ENCODE measurements around the gene RPS6KA2. TPM values are rescaled to one million over a fixed set of nuclear protein-coding genes. Genes with fewer than 3 reads are reported as not detected.

RPS6KA2 gene
- total RNA-seq, 2 donors from 2014 or later, result 59.5 to 75.4 TPM

DNA sequence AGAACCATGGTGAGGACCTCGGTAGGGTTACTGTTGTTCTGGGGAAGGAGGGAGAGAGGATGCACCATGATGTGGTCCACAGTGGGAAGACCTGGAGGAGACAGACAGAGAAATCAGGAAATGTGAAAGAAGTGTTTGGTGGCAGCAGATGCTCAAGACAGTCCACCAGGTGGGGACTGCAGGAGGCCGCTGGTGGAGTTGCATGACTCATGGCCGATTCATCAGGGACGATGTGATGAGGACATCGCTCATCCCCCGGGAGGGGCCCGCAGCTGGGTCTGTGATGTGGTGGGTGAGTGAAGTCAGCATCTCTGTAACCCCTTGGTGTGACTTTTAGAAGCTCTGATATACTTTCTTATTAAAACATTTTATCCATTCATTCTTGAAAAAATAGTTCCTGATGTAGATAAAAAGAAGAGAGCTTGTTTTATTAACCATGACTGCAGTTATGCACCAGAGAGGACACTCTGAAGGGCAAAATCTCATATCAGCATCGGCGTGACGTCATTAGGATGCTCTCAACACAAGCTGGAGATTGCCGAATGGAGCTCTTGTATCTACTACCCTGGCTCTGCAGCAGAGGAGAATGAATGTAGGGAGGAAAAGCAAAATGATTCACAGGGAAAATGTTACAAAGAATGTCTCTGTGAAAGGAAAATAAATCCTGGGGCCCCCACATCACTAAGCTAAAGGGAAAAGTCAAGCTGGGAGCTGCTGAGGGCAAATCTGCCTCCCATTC, 111.8 kb downstream of the RPS6KA2 start:
- Histone ChIP-seq H3K4me1 (ENCODE audit: control insufficient read depth in 1 of 2, low read depth in 2 of 2) (no peaks in the 10 kb centered on the region), H3K4me3 (no peak overlapping the region), H3K36me3 (no peaks in the 10 kb centered on the region), H3K27ac (no peak overlapping the region), H3K27me3 (replicated peaks; ENCODE audit: insufficient read depth) (no peaks in the 10 kb centered on the region), H3K9me3 (no peaks in the 10 kb centered on the region)
- no peak for TF ChIP-seq CTCF (IDR thresholded peaks at IDR 0.05)
- DNase-seq (ENCODE audit: low spot score), result no peak
- no peak for ATAC-seq (ENCODE audit: insufficient number of reproducible peaks, low FRiP score, low read depth)

DNA sequence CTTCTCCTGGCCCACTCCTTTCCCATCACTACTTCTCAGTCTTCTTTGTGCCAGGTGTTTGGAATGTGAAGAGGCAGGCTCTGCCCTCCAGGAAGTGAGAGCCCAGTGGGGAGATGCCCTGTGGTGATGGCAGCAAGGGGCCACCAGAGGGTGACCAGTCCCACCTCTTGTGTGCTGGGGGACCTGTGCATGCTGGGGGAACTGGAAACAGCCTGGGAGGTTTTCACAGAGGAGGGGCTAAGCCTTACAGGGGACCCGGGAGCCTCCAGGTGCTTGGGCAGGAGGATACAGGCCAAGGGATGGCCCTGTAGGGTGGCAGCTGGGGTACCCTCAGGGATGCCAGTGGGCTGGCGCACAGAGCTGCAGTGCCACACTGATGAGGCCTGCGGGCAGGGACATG, 112.9 kb downstream of the RPS6KA2 start:
- Histone ChIP-seq H3K4me1 (ENCODE audit: control insufficient read depth in 1 of 2, low read depth in 2 of 2) (no peaks in the 10 kb centered on the region), H3K27ac (no peak overlapping the region), H3K4me3 (no peak overlapping the region), H3K9me3 (no peaks in the 10 kb centered on the region), H3K27me3 (replicated peaks; ENCODE audit: insufficient read depth) (no peaks in the 10 kb centered on the region), H3K36me3 (no peaks in the 10 kb centered on the region)
- ATAC-seq (ENCODE audit: insufficient number of reproducible peaks, low FRiP score, low read depth) (no peak), DNase-seq (ENCODE audit: low spot score) (no peak)
- no peak for TF ChIP-seq CTCF (IDR thresholded peaks at IDR 0.05)

- Histone ChIP-seq H3K4me3 (no peak overlapping the region), H3K27ac (no peak overlapping the region), H3K36me3 (no peaks in the 10 kb centered on the region), H3K9me3 (no peaks in the 10 kb centered on the region), H3K4me1 (ENCODE audit: control insufficient read depth in 1 of 2, low read depth in 2 of 2) (no peaks in the 10 kb centered on the region), H3K27me3 (replicated peaks; ENCODE audit: insufficient read depth) (no peaks in the 10 kb centered on the region)
- ATAC-seq (ENCODE audit: insufficient number of reproducible peaks, low FRiP score, low read depth), result no peak
- no peak for TF ChIP-seq CTCF (IDR thresholded peaks at IDR 0.05)
- DNase-seq (ENCODE audit: low spot score), result no peak
Observed at GRCh38 chr6:166512567-166512966, 114.5 kb downstream of the RPS6KA2 start.

- H3K36me3 ChIP-seq, result no peaks in the 10 kb centered on the region
Observed at GRCh38 chr6:166511316-166511715, 115.7 kb downstream of the RPS6KA2 start.

DNA sequence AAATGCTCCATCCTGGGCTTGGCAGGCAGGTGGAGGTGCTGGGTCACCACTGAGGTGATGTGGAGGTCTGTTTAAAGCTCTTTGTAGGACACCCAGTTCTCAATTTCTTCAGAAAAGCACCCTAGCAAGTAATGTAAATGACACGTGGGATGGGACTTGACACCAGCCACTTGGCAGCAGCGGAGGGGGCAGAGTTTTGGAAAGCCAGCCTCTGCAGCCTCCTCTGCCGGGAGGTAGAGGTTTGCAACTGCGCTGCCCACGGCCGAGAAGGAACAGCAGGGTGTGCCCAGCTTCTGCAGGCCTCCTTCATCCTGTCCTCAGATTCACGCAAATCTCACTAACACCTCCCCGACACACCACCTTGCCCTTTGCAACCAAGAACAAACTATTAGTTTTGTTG, 117.9 kb downstream of the RPS6KA2 start:
- Histone ChIP-seq H3K9me3 (no peaks in the 10 kb centered on the region), H3K27me3 (replicated peaks; ENCODE audit: insufficient read depth) (no peaks in the 10 kb centered on the region), H3K36me3 (peaks cover 2% of the 10 kb centered on the region), H3K4me3 (no peak overlapping the region), H3K27ac (no peak overlapping the region), H3K4me1 (ENCODE audit: control insufficient read depth in 1 of 2, low read depth in 2 of 2) (no peaks in the 10 kb centered on the region)
- no peak for DNase-seq (ENCODE audit: low spot score)
- no peak for ATAC-seq (ENCODE audit: insufficient number of reproducible peaks, low FRiP score, low read depth)
- no peak for TF ChIP-seq CTCF (IDR thresholded peaks at IDR 0.05)

More at GRCh38 chr6:166511316-166511715, 115.7 kb downstream of the RPS6KA2 start:
- H3K27ac ChIP-seq, result no peak overlapping the region
- H3K4me3 ChIP-seq, result no peak overlapping the region
- no peak for TF ChIP-seq CTCF (IDR thresholded peaks at IDR 0.05)
- no peaks in the 10 kb centered on the region for H3K9me3 ChIP-seq
- H3K4me1 ChIP-seq (ENCODE audit: control insufficient read depth in 1 of 2, low read depth in 2 of 2), result no peaks in the 10 kb centered on the region
- DNase-seq (ENCODE audit: low spot score), result no peak
- no peak for ATAC-seq (ENCODE audit: insufficient number of reproducible peaks, low FRiP score, low read depth)
- H3K27me3 ChIP-seq (replicated peaks; ENCODE audit: insufficient read depth), result no peaks in the 10 kb centered on the region
